GM19099 (cell line): Measurements from ENCODE around the gene ACTN4.

Experiments
- POLR2A ChIP-seq: IDR thresholded peaks from 3 replicates; pipeline ENCODE4 v1.6.1; 2011; ENCODE audit warnings: low read depth; ENCODE audit not compliant: insufficient read length; ENCODE audit errors: extremely low read depth

Gene ACTN4

GRCh38 chr19:38702278-38702677 is 54.8 kb downstream of the ACTN4 start:
- TF ChIP-seq POLR2A = no peak

GRCh38 chr19:38703509-38703908 is 56.1 kb downstream of the ACTN4 start:
- no peak for TF ChIP-seq POLR2A

DNA sequence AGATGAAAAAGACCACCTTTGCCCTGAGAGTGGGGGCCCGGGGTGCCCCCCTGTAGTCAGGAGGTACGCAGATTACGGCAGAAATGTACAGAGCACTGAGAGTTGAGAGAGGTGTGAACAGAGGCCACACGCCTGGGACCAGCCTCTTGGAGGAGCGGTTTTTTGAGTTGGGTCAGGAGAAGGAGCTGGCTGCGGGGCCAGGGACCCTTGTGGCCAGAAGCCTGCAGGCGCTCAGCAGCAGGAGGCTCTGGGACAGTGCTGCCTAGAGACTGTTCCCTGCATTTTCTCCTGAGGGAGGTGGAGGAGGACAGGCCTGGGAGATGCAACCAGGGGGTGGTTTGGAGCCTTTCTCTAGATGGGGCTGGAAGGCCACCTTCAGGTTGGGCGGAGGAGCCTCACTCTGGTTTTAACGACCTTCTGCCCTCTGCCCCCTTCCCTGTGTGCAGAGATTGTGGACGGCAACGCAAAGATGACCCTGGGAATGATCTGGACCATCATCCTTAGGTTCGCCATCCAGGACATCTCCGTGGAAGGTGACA is 57.1 kb downstream of the ACTN4 start:
- TF ChIP-seq POLR2A = no peak

- no peak for TF ChIP-seq POLR2A
Observed at GRCh38 chr19:38705197-38706019, 58.0 kb downstream of the ACTN4 start.

DNA sequence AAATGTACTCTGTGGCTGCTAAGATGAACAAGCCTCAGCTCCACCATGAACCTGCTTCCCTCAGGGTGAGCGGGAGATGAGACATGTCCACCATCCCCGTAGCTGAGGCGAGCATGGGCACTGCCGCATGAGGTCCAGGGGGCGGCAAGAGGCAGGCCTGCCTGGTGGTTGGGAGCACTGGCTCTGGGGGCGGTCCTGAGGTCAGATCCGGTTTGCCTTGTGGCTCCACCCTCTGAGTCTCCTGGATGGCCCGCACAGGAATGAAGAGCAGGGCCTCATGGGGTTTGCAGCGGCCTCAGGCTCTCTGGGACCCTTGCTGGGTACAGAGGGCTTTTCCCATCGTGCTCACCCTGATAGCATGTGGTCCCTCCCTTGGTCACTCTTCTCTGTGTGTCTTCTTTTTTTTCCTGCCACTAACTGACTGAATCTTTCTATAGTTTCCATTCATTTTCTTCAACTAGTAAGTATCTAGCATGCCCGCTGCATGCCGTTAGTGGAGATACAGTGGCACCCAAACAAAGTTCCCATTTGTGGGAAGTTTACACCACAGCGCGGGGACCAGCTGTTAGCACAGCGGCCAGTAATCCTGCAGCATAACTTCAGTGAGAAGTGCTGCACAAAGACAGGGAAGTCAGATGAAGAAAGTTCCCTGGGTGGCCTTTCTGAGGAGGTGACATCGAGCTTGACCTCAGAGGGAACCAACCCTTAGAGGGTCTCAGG is 59.5 kb downstream of the ACTN4 start:
- no peak for TF ChIP-seq POLR2A

DNA sequence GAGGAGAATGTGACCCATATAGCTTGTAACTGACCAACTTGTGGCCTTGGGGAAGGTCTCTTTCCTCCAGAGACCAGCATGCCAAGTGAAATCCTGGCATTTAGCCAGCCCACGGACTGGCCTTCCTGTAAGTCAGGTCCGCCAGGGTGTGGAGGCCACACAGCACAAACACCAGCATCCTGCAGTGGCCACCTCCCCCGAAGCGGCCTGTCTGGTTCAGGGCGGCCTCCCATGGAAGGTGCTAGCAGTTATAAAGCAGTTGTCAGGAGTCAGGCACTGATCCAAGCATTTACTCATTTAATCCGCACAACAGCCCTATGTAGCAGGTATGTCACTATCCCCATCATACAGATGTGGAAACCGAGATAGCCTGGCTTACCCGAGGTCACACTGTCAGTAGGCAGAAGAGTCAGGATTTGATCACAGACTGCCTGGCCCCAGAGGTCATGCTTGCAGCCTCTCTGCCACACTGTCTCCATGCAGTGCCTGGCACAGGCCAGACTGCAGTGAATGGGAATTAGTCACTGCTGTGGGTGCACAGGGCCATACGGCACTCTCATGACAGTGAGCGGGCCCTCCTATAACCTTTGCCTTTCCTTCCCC is 60.2 kb downstream of the ACTN4 start:
- TF ChIP-seq POLR2A = no peak

- TF ChIP-seq POLR2A = no peak
Observed at GRCh38 chr19:38708413-38709024, 61.1 kb downstream of the ACTN4 start.

DNA sequence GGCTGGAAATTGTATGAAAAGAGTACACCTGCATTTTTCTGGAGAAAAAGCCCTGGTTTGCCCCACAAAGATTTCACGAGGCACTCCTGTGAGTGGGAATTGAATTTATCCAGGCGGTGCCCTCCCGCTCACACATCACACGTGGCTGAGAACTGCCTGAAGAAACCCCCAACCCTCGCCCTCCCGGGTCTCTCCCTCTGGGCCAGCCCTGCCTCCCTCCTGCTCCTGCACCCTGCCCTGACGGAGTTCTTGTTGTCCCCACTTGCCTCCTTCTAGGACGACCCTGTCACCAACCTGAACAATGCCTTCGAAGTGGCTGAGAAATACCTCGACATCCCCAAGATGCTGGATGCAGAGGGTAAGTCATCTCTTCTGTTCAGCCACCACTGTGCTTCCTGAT is 61.7 kb downstream of the ACTN4 start:
- no peak for TF ChIP-seq POLR2A

- TF ChIP-seq POLR2A = no peak
Observed at GRCh38 chr19:38709671-38710415, 62.4 kb downstream of the ACTN4 start.

- no peak for TF ChIP-seq POLR2A
Observed at GRCh38 chr19:38710416-38710702, 62.9 kb downstream of the ACTN4 start.

GRCh38 chr19:38710928-38711725 is 63.7 kb downstream of the ACTN4 start:
- TF ChIP-seq POLR2A = no peak

GRCh38 chr19:38711726-38712153 is 64.3 kb downstream of the ACTN4 start:
- no peak for TF ChIP-seq POLR2A

- TF ChIP-seq POLR2A = no peak
Observed at GRCh38 chr19:38712161-38712748, 64.8 kb downstream of the ACTN4 start.
